Gastroesophageal sphincter (tissue), 4 donors: Measurements from ENCODE around the gene PJA1. TPM values are rescaled to one million over a fixed set of nuclear protein-coding genes. Genes with fewer than 3 reads are reported as not detected.

ENCODE experiments used
- ATAC-seq: fragments of 150-250 bp; one replicate; pipeline ENCODE4 v1.9.1; 2016; ENCODE audit warnings: mild to moderate bottlenecking, moderate library complexity
- H3K27ac ChIP-seq, 4 donors: fragments of 200-600 bp; sonication (generic) in 3 of 4; 1 replicate in 3 of 4; 2 replicates in 1 of 4; pipeline ENCODE4 v1.5.1; 2016 to 2019
- H3K27me3 ChIP-seq: fragments of 200-600 bp; sonication (generic); one replicate; pipeline ENCODE4 v1.5.1; 2019
- H3K36me3 ChIP-seq, 2 donors: fragments of 200-600 bp; sonication (generic); one replicate each; pipeline ENCODE4 v1.5.1; 2019; ENCODE audit warnings: control low read depth in 1 of 2
- H3K4me1 ChIP-seq, 3 donors: fragments of 200-600 bp; sonication (generic); 1 replicate in 2 of 3; 2 replicates in 1 of 3; pipeline ENCODE4 v1.5.1; 2016 to 2019; ENCODE audit warnings: control low read depth in 2 of 3
- H3K4me3 ChIP-seq, 2 donors: fragments of 200-600 bp; sonication (generic); one replicate each; pipeline ENCODE4 v1.5.1; 2019; ENCODE audit warnings: mild to moderate bottlenecking in 1 of 2, moderate library complexity in 1 of 2
- H3K9me3 ChIP-seq, 3 donors: fragments of 200-600 bp; sonication (generic); one replicate each; pipeline ENCODE4 v1.5.1; 2017 to 2019; ENCODE audit warnings: control low read depth in 2 of 3
- EP300 ChIP-seq: sonication (generic); formaldehyde crosslinking; IDR thresholded peaks from one replicate; pipeline ENCODE4 v1.6.1; 2017; ENCODE audit warnings: antibody characterized with exemption, mild to moderate bottlenecking
- POLR2A ChIP-seq, 2 donors: fragments of 450-650 bp; IDR thresholded peaks; one replicate each; pipeline ENCODE4 v1.6.1; 2017; ENCODE audit warnings: antibody characterized with exemption in 2 of 2, mild to moderate bottlenecking in 2 of 2, moderate library complexity in 1 of 2
- POLR2AphosphoS5 ChIP-seq: sonication (generic); formaldehyde crosslinking; IDR thresholded peaks from one replicate; pipeline ENCODE4 v1.6.1; 2017; ENCODE audit warnings: antibody characterized with exemption
- WGBS, 2 donors: methylation state at CpG; one replicate each; pipeline ENCODE4 v1.1.5; 2018; ENCODE audit warnings: low coverage in 1 of 2; 5-methylcytosine and 5-hydroxymethylcytosine counted together
- total RNA-seq, 4 donors: library from RNA; depleted of rRNA; stranded (reverse); fragments of >200 nt; gene quantifications; one replicate each; pipeline ENCODE4 v1.1.0, GENCODE V29; 2016
- TF ChIP-seq, protein P1 (sequence below), 4 experiments: fragments of 200-600 bp in 2 of 4; fragments of 450-650 bp in 2 of 4; sonication (generic) in 1 of 4; IDR thresholded peaks; one replicate each; pipeline ENCODE4 v1.5.1; 2017 to 2019; ENCODE audit warnings: antibody characterized with exemption in 4 of 4, mild to moderate bottlenecking in 2 of 4, moderate library complexity in 2 of 4

Gene PJA1
- total RNA-seq, 4 donors from 2014 or later = 23.3 to 27.0 (median 24.8) TPM

DNA sequence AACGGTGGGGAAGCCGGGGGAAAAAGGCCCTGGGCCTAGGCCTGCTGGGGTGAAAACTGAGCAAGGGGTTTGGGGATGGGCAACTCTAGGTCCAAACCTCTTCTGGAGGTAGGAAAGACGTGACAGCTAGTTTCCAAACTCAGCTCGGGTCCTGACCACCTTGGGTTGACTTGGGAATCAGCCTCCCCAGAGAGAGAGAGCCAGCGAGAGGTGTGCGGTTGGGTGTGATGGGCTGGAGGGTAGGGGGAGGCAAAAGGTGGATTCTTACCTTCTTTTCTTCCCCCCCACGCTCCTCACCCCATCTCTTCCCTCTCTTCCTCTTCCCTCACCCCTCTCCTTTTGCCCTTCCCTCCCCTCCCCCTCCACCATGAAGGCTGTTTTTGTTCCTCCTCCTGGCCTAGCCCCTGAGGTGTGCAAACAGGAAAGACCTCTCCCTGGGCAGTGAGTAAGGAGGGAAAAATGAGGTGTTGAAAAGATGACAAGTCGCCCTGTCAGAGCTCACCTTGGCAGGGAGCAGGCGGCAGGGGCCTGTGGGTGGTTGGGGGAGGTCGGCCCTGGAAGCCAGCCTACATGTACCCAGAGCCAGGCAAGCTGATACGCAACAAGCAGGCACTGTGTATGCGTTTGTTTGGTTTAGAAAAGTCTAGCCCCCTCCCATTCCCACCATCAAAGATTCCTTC is 14.8 kb downstream of the PJA1 start:
- no peak overlapping the region for H3K4me3 ChIP-seq
- no peak overlapping the region for H3K27ac ChIP-seq
- ATAC-seq = no peak
- 58% methylated on average over 8 of the region's 12 CpGs; no CpG with 5 or more reads in 1 of the 2 donors for WGBS, 2 donors
- H3K4me1 ChIP-seq = no peaks in the 10 kb centered on the region
- no peaks in the 10 kb centered on the region for H3K27me3 ChIP-seq
- no peaks in the 10 kb centered on the region for H3K9me3 ChIP-seq
- no peak for TF ChIP-seq POLR2A (IDR thresholded peaks at IDR 0.05)
- TF ChIP-seq, protein P1, sequence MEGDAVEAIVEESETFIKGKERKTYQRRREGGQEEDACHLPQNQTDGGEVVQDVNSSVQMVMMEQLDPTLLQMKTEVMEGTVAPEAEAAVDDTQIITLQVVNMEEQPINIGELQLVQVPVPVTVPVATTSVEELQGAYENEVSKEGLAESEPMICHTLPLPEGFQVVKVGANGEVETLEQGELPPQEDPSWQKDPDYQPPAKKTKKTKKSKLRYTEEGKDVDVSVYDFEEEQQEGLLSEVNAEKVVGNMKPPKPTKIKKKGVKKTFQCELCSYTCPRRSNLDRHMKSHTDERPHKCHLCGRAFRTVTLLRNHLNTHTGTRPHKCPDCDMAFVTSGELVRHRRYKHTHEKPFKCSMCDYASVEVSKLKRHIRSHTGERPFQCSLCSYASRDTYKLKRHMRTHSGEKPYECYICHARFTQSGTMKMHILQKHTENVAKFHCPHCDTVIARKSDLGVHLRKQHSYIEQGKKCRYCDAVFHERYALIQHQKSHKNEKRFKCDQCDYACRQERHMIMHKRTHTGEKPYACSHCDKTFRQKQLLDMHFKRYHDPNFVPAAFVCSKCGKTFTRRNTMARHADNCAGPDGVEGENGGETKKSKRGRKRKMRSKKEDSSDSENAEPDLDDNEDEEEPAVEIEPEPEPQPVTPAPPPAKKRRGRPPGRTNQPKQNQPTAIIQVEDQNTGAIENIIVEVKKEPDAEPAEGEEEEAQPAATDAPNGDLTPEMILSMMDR (IDR thresholded peaks at IDR 0.05) = no peak
- no peak for TF ChIP-seq EP300
- TF ChIP-seq POLR2AphosphoS5 = no peak
- no peaks in the 10 kb centered on the region for H3K36me3 ChIP-seq

DNA sequence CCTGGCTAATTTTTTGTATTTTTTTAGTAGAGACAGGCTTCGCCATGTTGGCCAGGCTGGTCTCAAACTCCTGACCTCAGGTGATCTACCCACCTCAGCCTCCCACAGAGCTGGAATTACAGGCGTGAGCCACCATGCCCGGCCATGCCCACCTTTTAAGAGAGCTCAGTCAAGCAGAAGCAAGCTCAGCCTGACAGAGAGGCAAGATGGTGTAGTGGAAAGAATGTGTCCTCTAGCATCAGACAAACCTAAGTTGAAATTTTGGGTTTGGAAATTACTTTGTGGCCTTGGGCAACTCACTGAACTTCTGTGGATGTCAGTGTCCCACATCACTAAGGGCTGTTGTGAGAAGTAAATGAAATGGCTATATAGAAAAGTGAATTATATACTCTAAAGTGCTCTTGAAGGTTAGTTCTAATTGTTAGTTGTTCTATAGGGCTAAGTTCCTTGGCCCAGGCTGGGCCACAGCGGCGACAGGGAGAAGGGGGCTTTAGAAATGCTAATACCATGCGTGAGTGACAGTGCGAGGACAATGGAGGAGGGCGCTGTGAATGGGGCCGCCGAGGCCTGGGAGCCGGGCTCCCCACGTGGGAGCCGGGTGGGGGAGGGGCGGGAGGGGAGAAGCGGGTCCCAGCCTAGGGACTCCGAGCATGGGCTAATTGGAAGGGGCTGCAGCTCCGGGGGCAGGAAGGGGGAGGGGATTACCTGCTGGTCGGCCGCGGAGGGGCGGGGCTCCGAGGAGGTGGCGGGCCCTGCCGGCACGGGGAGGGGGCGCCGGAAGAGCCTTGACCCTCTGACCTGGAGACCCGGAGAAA is 15.6 kb downstream of the PJA1 start:
- WGBS, 2 donors = no CpG with 5 or more reads among the region's 28 CpGs
- H3K36me3 ChIP-seq = no peaks in the 10 kb centered on the region
- no peak overlapping the region for H3K4me3 ChIP-seq
- no peaks in the 10 kb centered on the region for H3K9me3 ChIP-seq
- no peaks in the 10 kb centered on the region for H3K4me1 ChIP-seq
- H3K27ac ChIP-seq = no peak overlapping the region
- no peaks in the 10 kb centered on the region for H3K27me3 ChIP-seq
- ATAC-seq = no peak
- TF ChIP-seq, protein P1 (IDR thresholded peaks at IDR 0.05) = no peak

DNA sequence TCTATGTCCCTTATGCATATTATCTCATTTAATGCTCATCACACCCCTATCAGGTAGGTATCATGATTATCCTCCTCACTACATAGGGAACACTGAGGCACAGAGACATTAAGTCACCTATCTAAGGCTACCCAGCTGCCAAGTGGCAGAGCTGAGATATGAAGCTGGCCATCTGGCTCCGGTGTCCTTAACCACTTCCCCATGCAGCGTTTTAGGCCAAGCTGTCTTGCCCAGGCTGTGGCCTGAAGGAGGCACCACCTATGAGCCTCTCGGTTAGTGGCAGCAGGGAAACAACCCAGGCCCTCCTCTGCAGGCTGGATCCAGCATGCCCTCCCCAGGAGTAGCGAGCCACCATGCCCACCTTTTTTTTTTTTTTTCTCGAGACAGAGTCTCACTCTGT is 16.3 kb downstream of the PJA1 start:
- no peaks in the 10 kb centered on the region for H3K36me3 ChIP-seq
- H3K27me3 ChIP-seq = no peaks in the 10 kb centered on the region
- no peak overlapping the region for H3K27ac ChIP-seq
- WGBS, 2 donors = 62 to 80% methylated on average over 1 to 3 of the region's 5 CpGs
- no peak for ATAC-seq
- H3K4me3 ChIP-seq = no peak overlapping the region
- no peaks in the 10 kb centered on the region for H3K4me1 ChIP-seq
- no peaks in the 10 kb centered on the region for H3K9me3 ChIP-seq
- TF ChIP-seq POLR2A (IDR thresholded peaks at IDR 0.05) = no peak
- no peak for TF ChIP-seq EP300
- TF ChIP-seq, protein P1 (IDR thresholded peaks at IDR 0.05) = no peak
- TF ChIP-seq POLR2AphosphoS5 = no peak

DNA sequence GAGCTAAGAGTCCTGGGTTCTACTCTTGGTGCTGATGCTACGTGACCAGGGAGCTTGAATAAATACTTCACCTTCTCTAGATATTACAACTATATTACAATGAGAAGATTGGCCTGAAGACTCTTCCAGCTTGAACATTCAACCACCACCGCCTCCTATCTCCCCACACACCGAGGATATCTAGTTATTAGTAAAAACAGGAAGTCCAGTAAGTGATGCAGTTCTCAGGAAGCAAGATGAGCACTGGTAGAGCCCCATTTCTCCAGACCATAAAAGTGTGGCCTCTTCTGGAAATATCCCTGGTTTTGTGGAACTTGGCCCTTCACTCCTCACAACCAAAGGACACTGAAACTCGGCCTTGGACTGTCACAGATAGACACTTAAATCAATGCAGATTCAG is 18.5 kb downstream of the PJA1 start:
- no peaks in the 10 kb centered on the region for H3K9me3 ChIP-seq
- H3K27ac ChIP-seq = no peak overlapping the region
- WGBS, 2 donors = 81 to 86% methylated on average over 1 to 3 of the region's 4 CpGs
- TF ChIP-seq, protein P1 (IDR thresholded peaks at IDR 0.05) = no peak
- TF ChIP-seq EP300 = no peak
- TF ChIP-seq POLR2A (IDR thresholded peaks at IDR 0.05) = no peak
- TF ChIP-seq POLR2AphosphoS5 = no peak
- H3K27me3 ChIP-seq = no peaks in the 10 kb centered on the region
- no peaks in the 10 kb centered on the region for H3K36me3 ChIP-seq
- no peak for ATAC-seq
- H3K4me1 ChIP-seq = no peaks in the 10 kb centered on the region
- no peak overlapping the region for H3K4me3 ChIP-seq

DNA sequence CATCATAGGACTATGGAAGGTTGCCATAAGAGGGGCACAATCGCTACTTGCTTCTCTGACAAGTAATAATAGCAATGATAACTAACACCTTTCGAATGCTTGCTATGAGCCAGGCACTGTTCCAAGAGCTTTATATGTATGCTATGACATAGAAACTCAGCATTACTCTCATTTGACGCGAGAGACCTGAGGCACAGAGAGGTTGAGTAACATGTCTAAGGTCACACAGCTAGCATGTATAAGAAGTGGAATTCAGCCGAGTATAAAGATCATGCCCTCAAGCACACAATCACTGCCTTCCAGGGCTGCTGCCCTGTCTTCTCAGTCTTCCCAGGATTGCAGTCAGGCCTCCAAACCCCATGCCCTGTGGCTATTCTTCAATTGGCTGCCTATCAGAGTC is 19.5 kb downstream of the PJA1 start:
- no peak for ATAC-seq
- Histone ChIP-seq H3K4me3 (no peak overlapping the region), H3K36me3 (no peaks in the 10 kb centered on the region), H3K27ac (no peak overlapping the region), H3K27me3 (no peaks in the 10 kb centered on the region), H3K4me1 (no peaks in the 10 kb centered on the region), H3K9me3 (no peaks in the 10 kb centered on the region)
- WGBS, 2 donors = 56 to 85% methylated on average over 1 to 4 of the region's 5 CpGs
- TF ChIP-seq POLR2A (IDR thresholded peaks at IDR 0.05) (no peak), POLR2AphosphoS5 (no peak), EP300 (no peak)
- TF ChIP-seq, protein P1 (IDR thresholded peaks at IDR 0.05) = no peak
